Measurements from ENCODE around the gene WNT7A.

The WNT7A gene

DNA sequence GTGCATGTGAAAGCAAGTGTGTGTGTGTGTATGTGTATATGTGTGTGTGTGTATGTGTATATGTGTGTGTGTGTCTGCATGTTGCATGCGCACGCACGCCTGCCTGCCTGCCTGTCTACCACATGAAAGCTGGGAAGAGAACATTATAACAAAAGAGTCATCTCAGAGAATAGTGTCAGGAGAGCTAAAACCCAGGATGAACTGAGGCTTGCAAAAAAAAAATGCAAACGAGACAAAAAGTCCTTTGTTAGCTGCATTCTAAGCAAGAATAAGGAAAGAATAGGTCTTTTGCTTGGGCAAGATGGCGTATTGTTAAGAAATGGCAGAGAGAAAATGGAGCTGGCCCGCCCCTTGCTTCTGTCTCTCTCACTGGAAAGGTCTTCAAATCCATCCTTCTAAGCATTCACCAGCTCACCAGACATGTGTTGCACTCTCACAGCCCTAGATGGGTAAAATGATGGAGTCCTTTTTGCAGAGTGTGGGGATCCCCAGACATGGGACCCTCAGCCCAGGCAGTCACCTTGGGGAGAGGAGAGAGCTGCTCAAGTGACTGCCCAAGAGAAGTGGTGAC is 16.4 kb downstream of the WNT7A start:
- no peaks in the 10 kb centered on the region for H3K36me3 ChIP-seq (replicated peaks; ENCODE audit: insufficient read depth, low read length)
- no peak for DNase-seq
- TF ChIP-seq EZH2 (optimal IDR thresholded peaks at IDR 0.05; ENCODE audit: low read depth, low read length): no peak
- TF ChIP-seq EZH2phosphoT487 (IDR thresholded peaks at IDR 0.05; ENCODE audit: low read length): no peak
- TF ChIP-seq, protein P1, sequence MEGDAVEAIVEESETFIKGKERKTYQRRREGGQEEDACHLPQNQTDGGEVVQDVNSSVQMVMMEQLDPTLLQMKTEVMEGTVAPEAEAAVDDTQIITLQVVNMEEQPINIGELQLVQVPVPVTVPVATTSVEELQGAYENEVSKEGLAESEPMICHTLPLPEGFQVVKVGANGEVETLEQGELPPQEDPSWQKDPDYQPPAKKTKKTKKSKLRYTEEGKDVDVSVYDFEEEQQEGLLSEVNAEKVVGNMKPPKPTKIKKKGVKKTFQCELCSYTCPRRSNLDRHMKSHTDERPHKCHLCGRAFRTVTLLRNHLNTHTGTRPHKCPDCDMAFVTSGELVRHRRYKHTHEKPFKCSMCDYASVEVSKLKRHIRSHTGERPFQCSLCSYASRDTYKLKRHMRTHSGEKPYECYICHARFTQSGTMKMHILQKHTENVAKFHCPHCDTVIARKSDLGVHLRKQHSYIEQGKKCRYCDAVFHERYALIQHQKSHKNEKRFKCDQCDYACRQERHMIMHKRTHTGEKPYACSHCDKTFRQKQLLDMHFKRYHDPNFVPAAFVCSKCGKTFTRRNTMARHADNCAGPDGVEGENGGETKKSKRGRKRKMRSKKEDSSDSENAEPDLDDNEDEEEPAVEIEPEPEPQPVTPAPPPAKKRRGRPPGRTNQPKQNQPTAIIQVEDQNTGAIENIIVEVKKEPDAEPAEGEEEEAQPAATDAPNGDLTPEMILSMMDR (IDR thresholded peaks at IDR 0.05; ENCODE audit: low read length): no peak
- H3K4me2 ChIP-seq (ENCODE audit: low read depth, low read length): no peak overlapping the region
- no peak overlapping the region for H3K27ac ChIP-seq (ENCODE audit: low read length)
- H4K20me1 ChIP-seq (ENCODE audit: insufficient read depth, low read length): no peaks in the 10 kb centered on the region
- H3K9ac ChIP-seq (ENCODE audit: low read length): no peak overlapping the region
- no peaks in the 10 kb centered on the region for H3F3A ChIP-seq (ENCODE audit: insufficient read depth, low read length)
- no peak overlapping the region for H2AFZ ChIP-seq (ENCODE audit: low read length)
- H3K27me3 ChIP-seq (replicated peaks; ENCODE audit: insufficient read depth, low read length): peaks cover 69% of the 10 kb centered on the region
- H3K9me3 ChIP-seq (replicated peaks; ENCODE audit: insufficient read depth, low read length): no peaks in the 10 kb centered on the region
- no peaks in the 10 kb centered on the region for H3K9me2 ChIP-seq (replicated peaks; ENCODE audit: insufficient read depth, low read length)
- no peaks in the 10 kb centered on the region for H3K79me2 ChIP-seq (ENCODE audit: low read length)
- H3K4me3 ChIP-seq (ENCODE audit: low read length): no peak overlapping the region
- no peaks in the 10 kb centered on the region for H3K4me1 ChIP-seq (ENCODE audit: low read length)

DNA sequence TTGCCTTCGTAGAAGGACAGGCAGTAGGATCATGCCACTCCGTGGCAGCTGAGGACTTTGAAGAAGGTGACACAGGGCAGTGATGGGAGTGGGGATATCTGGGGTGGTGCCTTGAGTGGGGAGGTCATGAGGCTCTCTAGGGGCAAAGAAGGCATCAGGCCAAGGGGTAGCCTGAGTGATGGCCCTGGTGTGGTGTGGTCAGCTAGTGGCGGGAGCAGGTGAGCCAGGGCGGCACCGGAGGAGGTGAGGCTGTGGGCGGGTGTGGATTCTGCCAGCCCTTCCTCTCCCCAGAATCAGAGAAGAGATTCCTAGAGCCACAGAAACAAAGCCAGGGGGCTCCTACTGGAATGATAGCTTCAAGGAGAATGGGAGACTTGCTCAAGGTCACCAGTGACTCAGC is 18.4 kb downstream of the WNT7A start:
- no peak overlapping the region for H3K9ac ChIP-seq (ENCODE audit: low read length)
- no peaks in the 10 kb centered on the region for H3K9me3 ChIP-seq (replicated peaks; ENCODE audit: insufficient read depth, low read length)
- no peak overlapping the region for H3K27ac ChIP-seq (ENCODE audit: low read length)
- DNase-seq: no peak
- H3K36me3 ChIP-seq (replicated peaks; ENCODE audit: insufficient read depth, low read length): no peaks in the 10 kb centered on the region
- no peaks in the 10 kb centered on the region for H4K20me1 ChIP-seq (ENCODE audit: insufficient read depth, low read length)
- peaks cover 70% of the 10 kb centered on the region for H3K27me3 ChIP-seq (replicated peaks; ENCODE audit: insufficient read depth, low read length)
- no peak overlapping the region for H3K4me2 ChIP-seq (ENCODE audit: low read depth, low read length)
- H2AFZ ChIP-seq (ENCODE audit: low read length): no peak overlapping the region
- no peaks in the 10 kb centered on the region for H3K9me2 ChIP-seq (replicated peaks; ENCODE audit: insufficient read depth, low read length)
- H3K79me2 ChIP-seq (ENCODE audit: low read length): no peaks in the 10 kb centered on the region
- no peaks in the 10 kb centered on the region for H3K4me1 ChIP-seq (ENCODE audit: low read length)
- no peaks in the 10 kb centered on the region for H3F3A ChIP-seq (ENCODE audit: insufficient read depth, low read length)
- no peak overlapping the region for H3K4me3 ChIP-seq (ENCODE audit: low read length)
- no peak for TF ChIP-seq EZH2 (optimal IDR thresholded peaks at IDR 0.05; ENCODE audit: low read depth, low read length)
- TF ChIP-seq EZH2phosphoT487 (IDR thresholded peaks at IDR 0.05; ENCODE audit: low read length): no peak
- TF ChIP-seq, protein P1 (IDR thresholded peaks at IDR 0.05; ENCODE audit: low read length): no peak

DNA sequence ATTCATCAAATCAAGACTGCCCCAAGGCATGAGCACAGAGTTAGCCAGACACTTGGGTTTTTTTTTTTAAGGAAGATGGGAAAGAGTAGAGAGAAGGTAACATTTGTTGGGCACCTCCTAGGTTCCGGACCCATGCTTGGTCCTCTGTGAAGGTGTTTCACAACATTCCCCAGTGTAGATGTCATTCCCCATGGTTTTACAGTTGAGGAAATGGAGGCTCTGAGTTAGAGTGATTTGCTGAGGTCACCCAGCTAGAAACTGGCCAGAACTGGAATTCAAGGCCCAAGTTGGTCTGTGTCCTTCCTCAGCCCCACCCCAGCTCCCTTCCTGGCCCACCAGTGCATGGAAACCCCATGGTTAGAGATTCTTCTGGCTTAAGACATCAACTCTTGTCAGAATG is 19.9 kb downstream of the WNT7A start:
- H3K4me3 ChIP-seq (ENCODE audit: low read length): no peak overlapping the region
- no peaks in the 10 kb centered on the region for H3K9me2 ChIP-seq (replicated peaks; ENCODE audit: insufficient read depth, low read length)
- no peaks in the 10 kb centered on the region for H3K4me1 ChIP-seq (ENCODE audit: low read length)
- no peak for DNase-seq
- peaks cover 69% of the 10 kb centered on the region for H3K27me3 ChIP-seq (replicated peaks; ENCODE audit: insufficient read depth, low read length)
- H3K79me2 ChIP-seq (ENCODE audit: low read length): no peaks in the 10 kb centered on the region
- H3K9me3 ChIP-seq (replicated peaks; ENCODE audit: insufficient read depth, low read length): no peaks in the 10 kb centered on the region
- H3F3A ChIP-seq (ENCODE audit: insufficient read depth, low read length): no peaks in the 10 kb centered on the region
- no peaks in the 10 kb centered on the region for H3K36me3 ChIP-seq (replicated peaks; ENCODE audit: insufficient read depth, low read length)
- H3K4me2 ChIP-seq (ENCODE audit: low read depth, low read length): no peak overlapping the region
- TF ChIP-seq, protein P1 (IDR thresholded peaks at IDR 0.05; ENCODE audit: low read length): no peak
- TF ChIP-seq EZH2 (optimal IDR thresholded peaks at IDR 0.05; ENCODE audit: low read depth, low read length): no peak
- TF ChIP-seq EZH2phosphoT487 (IDR thresholded peaks at IDR 0.05; ENCODE audit: low read length): no peak
- no peak overlapping the region for H2AFZ ChIP-seq (ENCODE audit: low read length)
- H3K27ac ChIP-seq (ENCODE audit: low read length): no peak overlapping the region
- no peak overlapping the region for H3K9ac ChIP-seq (ENCODE audit: low read length)
- no peaks in the 10 kb centered on the region for H4K20me1 ChIP-seq (ENCODE audit: insufficient read depth, low read length)
